HG03196 (cell line): ENCODE results near the gene GRIN2D.

Source experiments
- ATAC-seq: cut with Tn5 transposase; IDR thresholded peaks from one replicate; pipeline ENCODE4 v1.9.1; 2021; ENCODE audit not compliant: unreplicated experiment

The GRIN2D gene

DNA sequence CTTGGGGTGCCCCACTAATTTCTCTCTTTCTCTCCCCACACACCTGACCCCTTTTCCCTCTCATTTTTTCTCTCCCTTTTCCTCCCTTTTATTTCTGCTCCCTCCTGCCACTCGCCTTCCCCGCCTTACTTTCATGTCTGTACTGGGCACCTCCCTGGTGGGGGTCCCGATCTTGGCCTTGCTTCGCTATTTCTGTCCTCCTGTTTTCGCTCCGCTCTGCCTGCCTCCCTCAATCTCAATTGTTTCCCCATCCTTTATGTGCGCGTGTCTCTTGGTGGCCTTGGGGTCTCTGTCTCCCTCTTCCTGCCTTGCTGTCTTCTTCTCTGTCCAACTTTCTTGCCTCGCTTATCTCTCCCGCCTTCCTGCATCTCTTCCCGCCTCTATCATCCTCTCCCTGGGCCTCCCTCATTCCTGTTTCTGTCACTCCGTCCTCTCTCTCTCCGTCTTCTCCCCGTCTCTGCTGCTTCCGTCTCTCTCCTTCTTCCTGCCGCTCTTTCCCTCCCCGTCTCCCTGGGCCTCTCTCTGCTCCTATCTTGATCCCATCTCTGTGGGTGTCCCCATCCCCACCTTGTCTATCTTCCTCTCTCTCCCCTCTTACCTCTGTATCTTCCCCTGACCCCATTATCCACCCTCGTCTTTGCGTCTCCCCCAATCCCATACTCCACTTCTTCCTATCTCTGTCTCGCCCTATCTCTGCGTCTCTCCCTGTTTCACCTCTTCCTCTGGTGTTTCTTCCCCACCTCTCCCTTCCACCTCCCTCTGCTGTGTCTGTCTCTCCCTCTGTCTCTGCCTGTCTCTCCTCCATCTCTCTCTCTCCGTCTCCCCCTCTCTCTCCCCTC is 4.0 kb downstream of the GRIN2D start:
- no peak for ATAC-seq

DNA sequence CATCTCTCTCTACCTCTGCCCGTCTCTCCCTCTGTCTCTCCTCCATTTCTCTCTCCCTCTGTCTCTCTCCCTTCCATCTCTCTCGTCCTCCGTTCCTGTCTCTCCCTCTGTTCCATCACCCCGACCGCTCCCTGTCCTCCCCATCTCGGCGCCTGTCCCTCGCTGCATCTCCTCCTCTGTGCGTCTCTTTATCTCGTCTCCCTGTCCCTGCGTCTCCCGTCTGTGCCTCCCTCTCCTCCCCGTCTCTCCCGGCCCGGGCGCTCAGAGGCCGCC is 4.6 kb downstream of the GRIN2D start:
- ATAC-seq: no peak

- peak; percentile 48 for ATAC-seq
These were observed 5.1 kb downstream of the GRIN2D start for GRCh38 chr19:48398375-48399235.

GRCh38 chr19:48400018-48400742 is 6.7 kb downstream of the GRIN2D start:
- no peak for ATAC-seq

GRCh38 chr19:48401287-48401686 is 7.8 kb downstream of the GRIN2D start:
- ATAC-seq: no peak

GRCh38 chr19:48403606-48404005 is 10.1 kb downstream of the GRIN2D start:
- ATAC-seq: peak; percentile 58

GRCh38 chr19:48405010-48405659 is 11.7 kb downstream of the GRIN2D start:
- no peak for ATAC-seq

- ATAC-seq: no peak
These were observed 12.4 kb downstream of the GRIN2D start for GRCh38 chr19:48405850-48406249.

DNA sequence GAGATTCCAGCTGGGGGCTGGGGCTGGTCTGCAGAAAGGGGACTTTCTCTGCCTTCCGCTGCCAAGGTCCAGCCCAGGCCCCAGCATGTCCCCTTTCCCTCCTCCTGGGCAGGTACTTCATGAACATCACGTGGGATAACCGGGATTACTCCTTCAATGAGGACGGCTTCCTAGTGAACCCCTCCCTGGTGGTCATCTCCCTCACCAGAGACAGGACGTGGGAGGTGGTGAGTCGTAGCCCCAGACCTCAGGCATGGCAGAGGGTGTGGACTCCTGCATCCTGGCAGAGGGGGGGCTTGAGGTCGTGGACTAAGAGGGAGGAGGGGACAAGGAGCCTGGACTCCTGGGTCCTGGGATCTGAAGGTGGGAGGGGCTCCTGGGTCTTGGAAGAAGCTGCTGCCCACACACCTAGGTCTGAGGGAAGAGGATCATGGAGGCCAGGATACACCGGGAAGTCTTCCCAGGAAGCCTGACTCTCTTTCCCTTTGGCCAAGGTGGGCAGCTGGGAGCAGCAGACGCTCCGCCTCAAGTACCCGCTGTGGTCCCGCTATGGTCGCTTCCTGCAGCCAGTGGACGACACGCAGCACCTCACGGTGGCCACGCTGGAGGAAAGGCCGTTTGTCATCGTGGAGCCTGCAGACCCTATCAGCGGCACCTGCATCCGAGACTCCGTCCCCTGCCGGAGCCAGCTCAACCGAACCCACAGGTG is 20.6 kb downstream of the GRIN2D start:
- ATAC-seq: no peak

DNA sequence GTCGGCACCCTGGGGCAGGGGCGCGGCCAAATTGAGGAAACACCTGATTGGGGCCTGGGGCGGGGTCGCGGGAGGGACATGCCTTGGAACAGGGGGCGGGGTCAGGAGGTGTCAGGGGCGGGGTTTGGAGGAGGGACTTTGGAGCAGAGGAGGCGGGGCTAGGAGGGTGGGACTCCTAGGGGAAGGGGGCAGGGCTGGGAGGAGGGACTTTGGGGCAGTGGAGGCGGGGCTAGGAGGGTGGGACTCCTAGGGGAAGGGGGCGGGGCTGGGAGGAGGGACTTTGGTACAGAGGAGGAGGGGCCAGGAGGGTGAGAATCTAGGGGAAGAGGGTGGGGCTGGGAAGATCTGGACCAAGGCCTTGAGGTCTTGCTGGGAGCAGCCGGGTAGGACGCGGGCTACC is 21.9 kb downstream of the GRIN2D start:
- ATAC-seq: no peak

DNA sequence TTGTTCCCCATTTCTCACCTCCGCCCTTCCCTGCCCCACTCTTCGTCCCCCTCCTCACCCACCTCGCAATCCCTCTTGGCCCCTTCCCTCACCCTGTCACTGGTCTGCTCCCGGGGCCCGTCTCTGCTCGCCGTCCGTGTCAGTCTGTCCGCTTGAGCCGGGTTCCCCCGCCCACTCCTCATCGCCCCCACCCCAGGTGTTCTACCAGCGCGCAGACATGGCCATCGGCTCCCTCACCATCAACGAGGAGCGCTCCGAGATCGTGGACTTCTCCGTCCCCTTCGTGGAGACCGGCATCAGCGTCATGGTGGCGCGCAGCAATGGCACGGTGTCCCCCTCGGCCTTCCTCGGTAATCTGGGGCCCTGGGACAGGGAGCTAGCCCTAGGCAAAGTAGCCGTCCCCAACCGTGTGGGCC is 22.3 kb downstream of the GRIN2D start:
- ATAC-seq: no peak

GRCh38 chr19:48417421-48417820 is 24.0 kb downstream of the GRIN2D start:
- no peak for ATAC-seq

GRCh38 chr19:48418317-48419064 is 25.0 kb downstream of the GRIN2D start:
- ATAC-seq: no peak

DNA sequence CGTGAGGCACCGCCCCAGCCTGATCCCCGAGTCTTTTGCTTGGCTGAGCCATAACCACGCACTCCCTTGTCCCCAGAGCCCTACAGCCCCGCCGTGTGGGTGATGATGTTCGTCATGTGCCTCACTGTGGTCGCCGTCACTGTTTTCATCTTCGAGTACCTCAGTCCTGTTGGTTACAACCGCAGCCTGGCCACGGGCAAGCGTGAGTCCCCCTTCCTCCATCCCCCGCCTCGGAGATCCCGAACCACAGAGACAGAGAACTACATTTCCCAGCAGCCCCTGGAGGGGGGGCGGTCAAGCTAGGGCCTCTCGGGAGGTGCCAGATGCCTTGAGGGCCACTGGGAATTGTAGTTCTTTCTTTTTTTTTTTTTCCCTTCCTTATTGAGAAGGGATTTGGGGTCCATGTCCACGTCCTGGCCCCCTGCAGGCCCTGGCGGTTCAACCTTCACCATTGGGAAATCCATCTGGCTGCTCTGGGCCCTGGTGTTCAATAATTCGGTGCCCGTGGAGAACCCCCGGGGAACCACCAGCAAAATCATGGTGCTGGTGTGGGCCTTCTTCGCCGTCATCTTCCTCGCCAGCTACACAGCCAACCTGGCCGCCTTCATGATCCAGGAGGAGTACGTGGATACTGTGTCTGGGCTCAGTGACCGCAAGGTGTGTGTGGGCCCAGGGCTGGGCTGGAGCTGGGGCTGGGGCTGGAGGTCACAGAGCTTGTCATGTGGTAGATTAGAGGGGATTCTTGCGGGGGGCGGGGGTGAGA is 25.9 kb downstream of the GRIN2D start:
- peak; percentile 63 for ATAC-seq

DNA sequence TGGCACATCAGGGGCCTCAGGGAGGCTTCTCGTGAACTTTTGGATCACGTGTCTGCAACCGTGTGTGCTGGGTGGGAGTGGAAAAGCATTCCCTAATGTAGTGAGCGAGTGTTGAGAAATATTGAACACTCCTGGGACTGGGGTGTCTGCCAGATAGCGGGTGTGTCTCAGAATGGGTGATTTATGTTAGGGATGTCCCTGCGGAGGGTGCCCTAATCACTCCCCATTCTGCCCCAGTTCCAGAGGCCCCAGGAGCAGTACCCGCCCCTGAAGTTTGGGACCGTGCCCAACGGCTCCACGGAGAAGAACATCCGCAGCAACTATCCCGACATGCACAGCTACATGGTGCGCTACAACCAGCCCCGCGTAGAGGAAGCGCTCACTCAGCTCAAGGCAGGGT is 28.1 kb downstream of the GRIN2D start:
- ATAC-seq: no peak

DNA sequence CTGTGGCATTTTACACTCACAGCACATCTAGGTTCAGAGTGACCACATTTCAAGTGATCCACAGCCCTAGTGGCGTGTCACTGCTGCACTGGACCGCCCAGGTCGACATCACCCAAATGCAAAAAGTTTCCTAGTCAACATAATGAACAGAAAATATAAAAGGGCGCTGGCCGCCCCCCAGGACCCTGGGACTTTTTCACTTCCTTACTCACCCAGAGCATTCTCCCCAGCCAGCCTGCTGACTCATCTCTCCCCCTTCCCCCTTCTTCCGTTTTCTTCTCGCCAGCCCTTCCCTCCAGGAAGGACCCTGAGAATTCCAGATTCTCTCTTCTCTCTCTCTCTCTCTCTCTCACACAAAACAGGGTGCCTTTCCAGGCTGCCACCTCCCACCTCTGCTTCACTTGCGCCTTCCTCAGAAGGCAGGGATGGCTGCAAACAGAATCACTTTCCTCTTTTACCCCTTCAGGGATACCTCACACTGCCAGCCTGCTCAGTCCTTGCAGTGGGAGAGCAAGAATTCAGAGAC is 31.3 kb downstream of the GRIN2D start:
- no peak for ATAC-seq

DNA sequence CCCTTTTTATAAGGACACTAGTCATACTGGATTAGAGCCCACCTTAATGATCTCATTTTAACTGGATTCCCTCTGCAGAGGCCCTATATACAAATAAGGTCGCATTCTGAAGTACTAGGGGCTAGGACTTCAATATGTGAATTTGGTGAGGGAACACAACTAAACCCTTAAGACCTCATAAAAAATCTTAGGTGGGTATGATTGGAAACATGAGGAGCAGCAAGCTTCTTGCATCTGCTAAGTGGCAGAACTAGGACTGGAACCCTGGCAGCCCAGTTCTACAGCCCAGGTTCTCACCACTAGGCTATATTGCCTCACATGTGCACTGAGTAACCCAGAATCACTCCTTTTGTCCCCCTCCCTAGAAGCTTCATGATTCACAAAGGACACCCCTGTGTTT is 35.2 kb downstream of the GRIN2D start:
- no peak for ATAC-seq

DNA sequence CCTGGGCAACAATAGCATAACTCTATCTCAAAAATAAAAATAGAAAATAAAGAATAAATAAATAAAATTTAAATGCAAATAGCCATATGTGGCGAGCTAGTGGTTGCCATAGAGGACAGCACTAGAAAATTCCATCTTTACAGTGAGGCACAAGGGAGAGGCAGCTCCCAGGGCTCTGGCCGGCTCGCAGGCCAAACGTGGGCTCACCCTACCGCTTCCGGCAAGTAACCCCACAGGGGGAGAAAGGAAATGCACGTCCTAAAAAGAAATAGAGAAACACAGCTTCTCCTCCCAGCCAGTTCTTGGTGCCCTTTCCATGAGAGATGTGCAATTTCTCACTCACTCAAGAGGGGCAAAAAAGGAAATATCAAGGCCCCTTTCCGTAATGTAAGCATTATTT is 39.9 kb downstream of the GRIN2D start:
- no peak for ATAC-seq

DNA sequence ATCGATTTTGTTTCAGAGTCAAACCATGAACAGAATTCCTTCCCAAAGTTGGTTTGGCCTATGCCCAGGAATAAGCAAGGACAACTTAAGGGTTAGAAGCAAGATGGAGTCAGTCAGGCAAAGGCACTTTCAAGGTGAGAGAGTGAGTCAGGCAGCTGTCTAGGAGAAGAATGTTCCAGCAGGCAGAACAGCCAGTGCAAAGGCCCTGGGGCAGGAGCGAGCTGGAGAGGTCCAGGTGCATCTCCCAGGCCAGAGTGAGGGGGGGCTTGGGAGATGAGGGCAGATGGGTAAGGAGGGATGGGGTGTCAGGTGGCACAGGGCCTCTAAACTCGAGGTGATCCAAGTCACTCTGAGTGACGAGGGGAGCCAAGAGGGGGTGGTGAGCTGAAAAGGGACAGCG is 43.1 kb downstream of the GRIN2D start:
- ATAC-seq: no peak
